Measurements from ENCODE around the gene TOMM6.

TOMM6 gene

GRCh38 chr6:41778895-41779294, 8.6 kb upstream of the TOMM6 start:
- Histone ChIP-seq H3K36me3 (ENCODE audit: control insufficient read depth, insufficient read depth, low read length) (peaks cover 28% of the 10 kb centered on the region), H3K4me1 (ENCODE audit: control insufficient read depth, insufficient read depth, low read length, poor library complexity, severe bottlenecking) (peaks cover 8% of the 10 kb centered on the region), H3K4me3 (ENCODE audit: extremely low read depth, insufficient read depth, low read length, poor library complexity, severe bottlenecking) (peak overlapping the region; percentile 66), H3K27ac (ENCODE audit: low read depth, low read length, severe bottlenecking) (no peak overlapping the region), H3K9me3 (ENCODE audit: control insufficient read depth, low read length) (no peaks in the 10 kb centered on the region)
- no CpG with 5 or more reads among the region's 6 CpGs for WGBS, 2 experiments (ENCODE audit: insufficient coverage in 2 of 2)

- 1 to 2% methylated on average over 11 to 14 of the region's 16 CpGs for WGBS, 2 experiments (ENCODE audit: insufficient coverage in 2 of 2)
- Histone ChIP-seq H3K4me1 (ENCODE audit: control insufficient read depth, insufficient read depth, low read length, poor library complexity, severe bottlenecking) (peaks cover 8% of the 10 kb centered on the region), H3K4me3 (ENCODE audit: extremely low read depth, insufficient read depth, low read length, poor library complexity, severe bottlenecking) (peak overlapping the region; percentile 66), H3K36me3 (ENCODE audit: control insufficient read depth, insufficient read depth, low read length) (peaks cover 25% of the 10 kb centered on the region), H3K27ac (ENCODE audit: low read depth, low read length, severe bottlenecking) (no peak overlapping the region), H3K9me3 (ENCODE audit: control insufficient read depth, low read length) (no peaks in the 10 kb centered on the region)
These were observed 8.2 kb upstream of the TOMM6 start for GRCh38 chr6:41779336-41779735.

DNA sequence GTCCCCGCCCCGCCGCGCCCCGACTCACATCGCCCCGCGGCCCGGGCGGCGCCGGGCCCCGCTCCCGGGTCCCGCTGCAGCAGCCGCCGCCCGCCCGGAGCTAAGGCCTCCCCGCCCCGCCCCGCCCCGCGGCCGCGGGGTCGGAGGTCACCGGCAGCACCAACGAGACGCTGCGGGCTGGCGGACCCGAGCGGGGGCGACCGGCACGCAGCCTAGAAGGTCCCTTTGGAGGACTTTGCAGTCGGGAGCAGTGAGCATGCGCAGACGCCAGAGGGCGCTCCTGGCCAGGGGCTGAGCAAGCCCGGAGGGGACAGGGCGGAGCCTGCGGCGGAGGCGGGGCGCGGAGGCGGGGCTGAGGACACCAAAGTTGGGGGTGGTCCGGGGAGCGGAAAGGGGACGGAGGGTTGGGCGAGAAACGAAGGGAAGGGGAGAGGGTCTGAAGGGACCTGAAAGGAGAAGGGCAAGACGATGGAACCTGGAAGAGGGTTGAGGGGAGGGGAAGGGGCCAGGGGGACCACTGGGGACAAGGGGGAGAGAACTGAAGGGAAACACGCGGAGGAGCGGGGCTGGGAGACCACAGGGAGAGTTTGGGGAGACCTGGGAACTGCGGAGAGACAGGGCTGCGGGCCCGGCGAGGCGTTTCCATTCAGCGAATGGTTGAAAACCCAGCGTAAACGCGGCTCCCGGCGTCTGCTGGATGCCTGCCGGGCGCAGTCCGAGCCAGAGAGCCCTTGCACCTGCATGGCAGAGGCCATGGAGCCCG, 7.5 kb upstream of the TOMM6 start, which contains the start of gene FRS3:
TSS of gene FRS3 (minus strand) at position 113 of the 763 bp plus-strand sequence. CDS start 2,913 bp downstream, outside the sequence.
- Histone ChIP-seq H3K4me1 (ENCODE audit: control insufficient read depth, insufficient read depth, low read length, poor library complexity, severe bottlenecking) (peaks cover 8% of the 10 kb centered on the region), H3K4me3 (ENCODE audit: extremely low read depth, insufficient read depth, low read length, poor library complexity, severe bottlenecking) (peak within 1 kb of the TSS; percentile 66), H3K27ac (ENCODE audit: low read depth, low read length, severe bottlenecking) (peak within 1 kb of the TSS; percentile 29), H3K36me3 (ENCODE audit: control insufficient read depth, insufficient read depth, low read length) (peaks cover 19% of the 10 kb centered on the region), H3K9me3 (ENCODE audit: control insufficient read depth, low read length) (no peaks in the 10 kb centered on the region)
- 0% methylated on average over 67 to 73 of the region's 73 CpGs for WGBS, 2 experiments (ENCODE audit: insufficient coverage in 2 of 2)

DNA sequence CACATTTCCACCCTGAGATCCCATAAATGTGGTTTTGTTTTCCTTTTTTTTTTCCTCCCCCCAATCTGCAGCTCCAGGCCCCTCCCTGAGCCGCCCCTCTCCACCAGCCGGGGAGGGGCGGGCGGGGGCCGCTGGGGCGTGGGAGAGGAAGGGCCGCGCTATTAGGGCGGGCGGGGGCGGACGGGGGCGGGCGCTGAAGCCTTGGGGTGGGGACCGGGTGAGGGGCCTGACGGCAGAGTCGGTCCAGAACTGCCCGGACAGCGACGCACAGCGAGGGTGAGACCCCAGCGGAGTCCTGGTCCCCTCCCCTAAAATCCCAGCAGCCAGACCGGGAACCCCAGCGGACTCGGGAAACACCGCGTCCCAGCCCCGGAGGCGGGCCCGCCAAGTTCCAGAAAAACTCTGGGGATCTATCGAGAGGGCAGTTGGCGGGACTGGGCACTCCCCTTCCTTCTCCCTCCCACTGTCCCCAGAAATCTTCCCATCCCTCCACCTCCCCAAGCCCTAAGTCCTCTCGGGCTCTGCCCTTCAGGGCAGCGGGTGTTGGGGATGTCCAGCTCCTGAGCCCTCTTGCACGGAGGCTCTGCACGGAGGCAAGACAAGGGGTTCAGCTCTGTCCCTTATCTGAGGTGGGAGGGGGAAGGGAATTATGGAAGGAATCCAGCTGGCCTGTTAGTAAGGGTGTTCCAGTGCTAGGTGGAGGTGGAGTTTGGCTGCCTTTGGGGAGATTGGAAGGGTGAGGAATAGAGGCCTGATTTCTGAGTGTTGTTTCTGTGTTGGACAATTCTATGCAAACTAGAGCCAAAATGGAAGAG, 6.7 kb upstream of the TOMM6 start, which contains the start of gene PRICKLE4:
TSS of gene PRICKLE4 (plus strand) at position 232 of the 815 bp plus-strand sequence. CDS start 2,692 bp downstream, outside the sequence.
- Histone ChIP-seq H3K9me3 (ENCODE audit: control insufficient read depth, low read length) (no peaks in the 10 kb centered on the region), H3K4me1 (ENCODE audit: control insufficient read depth, insufficient read depth, low read length, poor library complexity, severe bottlenecking) (peaks cover 10% of the 10 kb centered on the region), H3K36me3 (ENCODE audit: control insufficient read depth, insufficient read depth, low read length) (peaks cover 16% of the 10 kb centered on the region), H3K27ac (ENCODE audit: low read depth, low read length, severe bottlenecking) (peak within 1 kb of the TSS; percentile 29), H3K4me3 (ENCODE audit: extremely low read depth, insufficient read depth, low read length, poor library complexity, severe bottlenecking) (peak within 1 kb of the TSS; percentile 66)
- 0 to 1% methylated on average over 22 to 30 of the region's 36 CpGs for WGBS, 2 experiments (ENCODE audit: insufficient coverage in 2 of 2)

GRCh38 chr6:41781366-41781730, 6.1 kb upstream of the TOMM6 start:
- peaks cover 12% of the 10 kb centered on the region for H3K4me1 ChIP-seq (ENCODE audit: control insufficient read depth, insufficient read depth, low read length, poor library complexity, severe bottlenecking)
- H3K36me3 ChIP-seq (ENCODE audit: control insufficient read depth, insufficient read depth, low read length): peaks cover 16% of the 10 kb centered on the region
- H3K4me3 ChIP-seq (ENCODE audit: extremely low read depth, insufficient read depth, low read length, poor library complexity, severe bottlenecking): peak overlapping the region; percentile 66
- whole genome bisulfite sequencing, 2 experiments (ENCODE audit: insufficient coverage in 2 of 2): 83% methylated on average over 1 of the region's 3 CpGs; no CpG with 5 or more reads in 1 of the 2 experiments
- no peaks in the 10 kb centered on the region for H3K9me3 ChIP-seq (ENCODE audit: control insufficient read depth, low read length)
- no peak overlapping the region for H3K27ac ChIP-seq (ENCODE audit: low read depth, low read length, severe bottlenecking)

DNA sequence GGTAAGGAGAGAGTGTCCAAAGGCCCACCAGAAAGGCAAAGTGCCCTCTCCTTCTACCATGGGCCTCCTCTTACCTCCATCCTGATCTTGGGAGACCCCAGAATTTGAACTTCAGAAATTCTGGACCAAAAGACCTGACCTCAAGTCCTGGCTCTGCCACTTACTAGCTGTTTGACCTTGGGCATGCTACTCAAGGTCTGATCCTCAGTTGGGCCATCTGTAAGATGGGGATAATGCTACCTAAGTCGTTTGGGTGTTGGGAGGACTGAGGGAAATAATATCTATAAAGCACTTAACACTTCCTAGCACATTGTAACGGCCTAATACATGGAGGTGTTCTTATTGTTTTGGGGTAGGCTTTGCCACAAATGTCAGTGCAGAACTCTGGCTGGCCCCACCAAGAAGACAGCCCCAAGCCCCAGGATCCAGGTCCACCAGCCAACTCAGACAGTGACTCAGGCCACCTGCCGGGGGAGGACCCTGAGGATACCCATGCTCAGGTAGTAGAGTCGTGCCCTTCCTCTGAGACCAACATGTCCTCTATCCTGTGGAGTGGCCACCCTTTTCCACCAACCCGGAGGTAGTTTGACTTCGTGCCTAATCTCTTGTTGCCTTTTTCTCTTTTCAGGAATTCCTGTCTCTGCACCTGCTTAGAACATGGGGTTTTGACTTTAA, 4.3 kb upstream of the TOMM6 start:
- Histone ChIP-seq H3K9me3 (ENCODE audit: control insufficient read depth, low read length) (no peaks in the 10 kb centered on the region), H3K36me3 (ENCODE audit: control insufficient read depth, insufficient read depth, low read length) (peaks cover 4% of the 10 kb centered on the region), H3K4me3 (ENCODE audit: extremely low read depth, insufficient read depth, low read length, poor library complexity, severe bottlenecking) (no peak overlapping the region), H3K4me1 (ENCODE audit: control insufficient read depth, insufficient read depth, low read length, poor library complexity, severe bottlenecking) (peaks cover 12% of the 10 kb centered on the region), H3K27ac (ENCODE audit: low read depth, low read length, severe bottlenecking) (no peak overlapping the region)
- 77 to 90% methylated on average over 3 to 4 of the region's 6 CpGs for WGBS, 2 experiments (ENCODE audit: insufficient coverage in 2 of 2)

DNA sequence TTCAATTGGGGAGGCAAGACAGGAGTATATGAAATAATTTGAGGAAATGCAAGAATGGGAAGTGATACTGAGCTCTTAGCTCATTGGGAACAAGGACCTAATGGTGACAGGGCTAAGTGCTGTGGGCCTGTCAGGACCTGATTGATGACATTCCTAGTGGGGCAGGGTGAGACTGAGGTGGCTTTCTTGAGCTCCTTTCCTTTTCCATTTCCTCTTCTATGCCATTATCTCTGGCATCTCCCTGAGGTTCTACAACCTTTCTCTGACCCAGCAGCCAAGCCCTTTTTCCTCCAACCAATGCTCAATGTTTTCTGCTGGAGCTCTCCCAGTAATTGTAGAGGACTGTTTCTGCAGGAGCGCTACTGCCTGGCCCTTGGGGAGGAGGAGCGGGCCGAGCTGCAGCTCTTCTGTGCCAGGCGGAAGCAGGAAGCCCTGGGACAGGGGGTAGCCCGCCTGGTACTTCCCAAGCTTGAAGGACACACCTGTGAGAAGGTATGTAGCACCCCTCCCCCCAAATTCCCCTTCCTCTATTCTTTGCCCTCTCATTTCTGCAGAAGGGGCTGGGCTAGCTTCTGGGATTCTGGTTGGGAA, 2.8 kb upstream of the TOMM6 start:
- no peak overlapping the region for H3K27ac ChIP-seq (ENCODE audit: low read depth, low read length, severe bottlenecking)
- no peak overlapping the region for H3K4me3 ChIP-seq (ENCODE audit: extremely low read depth, insufficient read depth, low read length, poor library complexity, severe bottlenecking)
- 76 to 100% methylated on average over 3 of the region's 5 CpGs for WGBS, 2 experiments (ENCODE audit: insufficient coverage in 2 of 2)
- H3K9me3 ChIP-seq (ENCODE audit: control insufficient read depth, low read length): no peaks in the 10 kb centered on the region
- peaks cover 14% of the 10 kb centered on the region for H3K36me3 ChIP-seq (ENCODE audit: control insufficient read depth, insufficient read depth, low read length)
- peaks cover 12% of the 10 kb centered on the region for H3K4me1 ChIP-seq (ENCODE audit: control insufficient read depth, insufficient read depth, low read length, poor library complexity, severe bottlenecking)

GRCh38 chr6:41785254-41785653, 2.2 kb upstream of the TOMM6 start:
- Histone ChIP-seq H3K4me1 (ENCODE audit: control insufficient read depth, insufficient read depth, low read length, poor library complexity, severe bottlenecking) (peaks cover 12% of the 10 kb centered on the region), H3K27ac (ENCODE audit: low read depth, low read length, severe bottlenecking) (no peak overlapping the region), H3K4me3 (ENCODE audit: extremely low read depth, insufficient read depth, low read length, poor library complexity, severe bottlenecking) (no peak overlapping the region), H3K36me3 (ENCODE audit: control insufficient read depth, insufficient read depth, low read length) (peaks cover 20% of the 10 kb centered on the region), H3K9me3 (ENCODE audit: control insufficient read depth, low read length) (no peaks in the 10 kb centered on the region)
- 83 to 98% methylated on average over 5 to 10 of the region's 11 CpGs for WGBS, 2 experiments (ENCODE audit: insufficient coverage in 2 of 2)

DNA sequence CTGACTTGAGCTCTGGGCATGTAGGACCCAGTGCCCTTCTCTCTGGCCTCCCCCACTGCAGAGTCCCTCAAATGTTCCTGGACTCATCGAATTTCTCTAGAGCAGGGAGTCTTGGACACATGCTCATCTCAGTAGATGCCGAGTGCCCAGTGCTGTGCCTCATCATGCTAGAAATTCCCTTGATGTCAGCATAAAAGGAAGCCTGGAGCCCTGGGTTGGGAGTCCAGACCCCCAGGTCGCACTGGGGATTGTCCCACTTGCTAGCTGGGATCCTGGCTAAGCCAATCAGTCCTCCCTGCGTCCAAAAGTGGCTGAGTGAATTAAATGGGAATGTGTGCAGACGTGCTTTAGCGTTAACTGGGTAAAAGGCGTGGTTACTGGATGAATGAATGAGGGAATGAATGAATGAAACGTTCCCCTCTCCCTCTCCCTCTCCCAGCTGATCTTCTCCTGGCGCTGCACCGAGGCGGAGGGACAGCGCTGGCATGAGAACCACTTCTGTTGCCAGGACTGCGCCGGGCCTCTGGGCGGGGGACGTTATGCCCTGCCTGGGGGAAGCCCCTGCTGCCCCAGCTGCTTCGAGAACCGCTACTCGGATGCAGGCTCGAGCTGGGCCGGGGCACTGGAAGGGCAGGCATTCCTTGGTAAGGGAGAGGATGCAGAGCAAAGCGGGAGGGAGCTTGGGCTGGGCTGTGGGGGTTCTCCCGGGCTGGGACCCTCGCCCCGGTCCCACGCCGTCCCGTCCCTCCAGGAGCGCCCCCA, 1.6 kb upstream of the TOMM6 start:
- WGBS, 2 experiments (ENCODE audit: insufficient coverage in 2 of 2): 27 to 78% methylated on average over 8 to 20 of the region's 29 CpGs
- no peak overlapping the region for H3K27ac ChIP-seq (ENCODE audit: low read depth, low read length, severe bottlenecking)
- H3K4me3 ChIP-seq (ENCODE audit: extremely low read depth, insufficient read depth, low read length, poor library complexity, severe bottlenecking): peak overlapping the region; percentile 100
- H3K4me1 ChIP-seq (ENCODE audit: control insufficient read depth, insufficient read depth, low read length, poor library complexity, severe bottlenecking): peaks cover 12% of the 10 kb centered on the region
- H3K9me3 ChIP-seq (ENCODE audit: control insufficient read depth, low read length): no peaks in the 10 kb centered on the region
- H3K36me3 ChIP-seq (ENCODE audit: control insufficient read depth, insufficient read depth, low read length): peaks cover 26% of the 10 kb centered on the region
